Dermis microvascular lymphatic vessel endothelial cell (primary cell): ENCODE measurements around the gene COL18A1. TPM values are rescaled to one million over a fixed set of nuclear protein-coding genes. Genes with fewer than 3 reads are reported as not detected.

ENCODE experiments used
- DNase-seq, 2 donors: peaks; one replicate each; pipeline versions ENCODE4 v3.0.0 to v3.0.0-alpha.2; 2010; ENCODE audit warnings: low read depth in 2 of 2
- total RNA-seq: library from RNA; depleted of rRNA; stranded (reverse); fragments of >200 nt; gene quantifications from 2 replicates; pipeline ENCODE4 v1.2.1, GENCODE V29; 2014

COL18A1 gene
- total RNA-seq, 1 donor from 2014 or later = 170 TPM

GRCh38 chr21:45533361-45533845 lies 128.4 kb downstream of the COL18A1 start:
- no peak for DNase-seq

- no peak for DNase-seq
Observed at GRCh38 chr21:45533846-45534635, 129.1 kb downstream of the COL18A1 start.

DNA sequence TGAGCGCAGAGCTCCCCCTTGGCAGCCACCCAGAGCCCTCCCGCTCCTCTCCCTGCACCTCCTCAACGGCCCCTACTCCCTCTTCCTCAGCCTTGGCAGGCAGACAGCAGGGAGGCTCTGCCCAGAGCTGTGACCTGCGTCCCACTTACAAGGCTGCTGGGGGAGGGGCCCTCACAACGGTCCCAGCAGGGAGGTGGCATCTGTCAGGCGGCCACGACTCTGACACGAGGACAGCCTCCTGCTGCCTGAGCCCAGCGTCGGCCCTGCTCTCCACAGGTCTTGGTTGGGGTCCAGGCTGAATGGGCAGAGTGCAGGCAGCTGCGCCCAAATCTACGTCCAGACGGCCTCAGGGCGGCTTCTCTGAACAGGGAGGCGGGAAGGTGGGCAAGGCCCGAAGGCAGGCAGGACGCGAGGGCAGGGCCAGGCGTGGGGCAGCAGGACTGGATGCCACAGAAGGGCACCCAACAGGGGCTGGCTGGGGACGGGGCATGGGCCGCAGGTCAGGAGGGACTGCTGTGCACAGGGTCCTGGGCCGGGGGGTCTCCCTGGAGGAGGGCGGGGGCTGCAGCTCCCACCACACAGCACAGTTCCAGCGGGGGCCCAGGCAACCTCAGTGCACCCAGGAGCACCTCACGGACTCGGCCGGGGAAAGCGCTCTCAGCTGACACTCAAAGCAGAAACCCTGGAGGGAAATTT lies 129.8 kb downstream of the COL18A1 start:
- DNase-seq = peak in 1 of 2 donors; percentile 39

- no peak for DNase-seq
Observed at GRCh38 chr21:45535341-45536081, 130.5 kb downstream of the COL18A1 start.

DNA sequence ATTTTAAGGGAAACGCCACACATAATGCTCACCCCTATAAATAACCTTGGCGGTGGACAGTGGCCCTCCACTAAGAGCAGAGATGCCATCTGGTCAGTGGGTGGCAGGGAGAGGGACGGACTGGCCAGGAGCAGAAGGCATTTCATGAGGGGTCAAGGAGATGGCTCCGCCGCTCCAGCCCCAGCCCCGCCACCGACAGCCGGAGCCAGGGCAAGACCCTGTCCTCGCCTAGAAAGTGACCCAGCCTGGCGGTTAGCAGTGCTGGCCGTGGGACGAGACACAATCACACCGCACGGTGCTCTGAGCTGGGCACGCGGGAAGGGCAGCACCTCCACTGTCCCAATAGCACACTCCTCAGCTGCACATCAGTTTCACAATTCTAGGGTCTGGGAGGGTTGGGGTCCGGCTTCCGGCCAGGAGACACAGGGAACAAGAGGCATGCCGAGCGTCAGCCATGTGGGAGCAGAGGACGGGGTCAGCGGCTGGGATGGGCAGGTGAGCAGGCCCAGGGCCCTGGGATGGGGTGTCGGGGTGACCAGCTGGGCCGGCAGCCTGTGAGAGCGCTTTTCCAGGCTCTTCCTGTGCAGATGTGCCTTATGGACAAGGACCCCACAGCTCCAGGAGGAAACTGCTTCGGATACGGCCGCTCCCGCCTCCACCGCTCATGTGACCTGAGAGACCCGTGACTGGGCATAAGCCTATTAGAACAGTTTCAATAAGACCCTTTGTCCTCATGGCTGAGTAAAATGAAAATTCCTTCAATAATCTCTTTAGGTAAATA lies 131.5 kb downstream of the COL18A1 start:
- DNase-seq = no peak

DNA sequence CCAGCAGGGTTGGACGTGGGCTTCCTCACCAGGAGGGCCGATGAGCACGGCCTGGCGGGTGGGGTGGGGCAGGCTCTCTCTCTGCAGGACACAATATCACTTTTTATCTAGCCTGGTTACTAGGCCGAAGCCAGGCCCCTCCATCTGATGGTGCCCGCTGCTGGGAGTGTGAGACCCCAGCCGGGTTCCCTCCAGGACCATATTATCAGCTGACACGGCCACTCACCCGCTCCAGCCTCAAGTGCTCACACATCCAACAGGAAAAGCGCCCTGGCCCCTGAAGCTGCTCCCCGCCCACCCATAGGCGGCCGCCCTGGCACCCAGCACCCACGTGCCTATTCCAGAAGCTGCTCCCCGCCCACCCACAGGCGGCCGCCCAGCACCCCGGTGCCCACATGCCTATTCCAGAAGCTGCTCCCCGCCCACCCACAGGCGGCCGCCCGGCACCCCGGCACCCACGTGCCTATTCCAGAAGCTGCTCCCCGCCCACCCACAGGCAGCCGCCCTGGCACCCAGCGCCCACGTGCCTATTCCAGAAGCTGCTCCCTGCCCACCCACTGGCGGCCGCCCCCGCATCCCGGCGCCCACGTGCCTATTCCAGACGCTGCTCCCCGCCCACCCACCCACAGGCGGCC lies 132.3 kb downstream of the COL18A1 start:
- no peak for DNase-seq

DNA sequence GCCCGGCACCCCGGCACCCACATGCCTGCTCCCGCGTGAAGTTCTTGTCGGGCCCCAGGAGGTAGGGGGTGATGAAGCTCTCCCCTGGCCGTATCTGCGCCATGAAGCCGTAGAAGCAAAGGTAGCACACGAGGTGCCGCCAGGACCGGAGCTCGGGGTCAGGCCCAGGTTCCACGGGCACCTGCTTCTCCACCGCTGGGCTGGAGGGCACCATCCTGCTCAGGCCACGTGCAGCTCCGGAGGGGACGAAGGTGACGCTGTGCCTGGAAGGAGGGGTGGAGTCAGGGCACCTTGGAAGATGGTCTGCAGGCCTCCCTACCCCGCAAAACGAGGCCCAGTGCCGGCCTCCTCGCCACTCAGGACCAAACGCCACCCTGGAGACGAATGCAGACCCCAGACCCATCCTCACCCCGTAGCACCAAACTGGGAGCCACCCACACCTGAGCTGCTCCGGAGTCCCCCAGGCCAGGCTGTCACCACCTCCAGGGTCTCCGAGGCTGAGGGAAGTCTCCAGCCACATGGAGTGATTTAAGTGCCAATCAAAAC lies 132.9 kb downstream of the COL18A1 start:
- no peak for DNase-seq

- no peak for DNase-seq
Observed at GRCh38 chr21:45538381-45539045, 133.5 kb downstream of the COL18A1 start.

- no peak for DNase-seq
Observed at GRCh38 chr21:45539046-45539795, 134.3 kb downstream of the COL18A1 start.

GRCh38 chr21:45539796-45540600 lies 135.0 kb downstream of the COL18A1 start:
- DNase-seq = no peak

DNA sequence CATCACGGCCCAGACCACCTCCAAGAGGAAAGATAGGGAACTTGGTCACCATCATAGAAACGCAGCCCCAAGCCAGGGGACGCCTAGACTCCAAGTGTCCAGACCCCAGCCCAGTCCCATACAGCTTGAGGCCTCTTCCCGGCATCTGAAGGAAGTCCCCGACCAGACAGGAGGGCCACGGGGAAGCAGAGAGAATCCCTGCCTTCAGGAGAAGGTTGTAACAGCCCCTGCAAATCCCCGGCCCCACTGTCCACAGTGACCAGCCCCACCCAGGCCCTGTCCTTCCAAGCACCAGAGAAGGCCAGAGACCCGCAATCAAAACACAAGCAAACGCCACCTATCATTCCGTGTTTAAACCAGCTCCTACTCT lies 135.6 kb downstream of the COL18A1 start:
- DNase-seq = no peak

GRCh38 chr21:45541221-45542039 lies 136.5 kb downstream of the COL18A1 start:
- DNase-seq = peak; percentile 45 to 82

DNA sequence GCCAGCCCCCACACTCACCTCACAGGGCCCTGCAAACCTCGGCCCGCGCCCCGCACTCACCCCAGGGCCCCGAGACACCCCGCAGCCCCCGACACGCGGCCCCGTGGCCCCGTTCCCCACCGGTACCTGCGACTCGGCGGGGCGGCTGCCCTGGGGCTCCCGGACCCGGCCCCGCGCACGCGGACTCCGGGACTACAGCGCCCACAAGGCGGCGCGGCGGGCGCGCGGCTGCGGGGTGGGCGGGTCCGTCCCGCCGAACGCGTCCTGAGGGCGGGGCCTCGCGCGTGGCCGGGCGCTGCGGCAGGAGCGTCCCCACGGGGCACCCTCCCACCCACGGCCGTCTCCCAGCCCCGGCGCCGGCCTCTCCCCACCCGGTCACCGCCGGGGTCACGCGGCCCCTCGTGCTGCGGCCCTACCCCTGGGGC lies 137.3 kb downstream of the COL18A1 start, which contains the start of gene SLC19A1:
Gene SLC19A1 (minus strand): TSS at position 199 of the 425 bp plus-strand sequence. CDS start 4,481 bp downstream, outside the sequence.
- DNase-seq = peak in 1 of 2 donors; percentile 66

GRCh38 chr21:45542667-45543370 lies 137.9 kb downstream of the COL18A1 start:
- DNase-seq = no peak

GRCh38 chr21:45543371-45543709 lies 138.4 kb downstream of the COL18A1 start:
- DNase-seq = no peak

- no peak for DNase-seq
Observed at GRCh38 chr21:45543710-45544448, 138.9 kb downstream of the COL18A1 start.
